HG03108 (cell line): ENCODE data around the gene PARN.
"Not testable (repeated sequence)": the region's sequence is repeated elsewhere in the genome, so short reads cannot be mapped to it uniquely, and the experiment has no call there.

Experiments
- ATAC-seq: cut with Tn5 transposase; IDR thresholded peaks from one replicate; pipeline ENCODE4 v1.9.1; 2021; ENCODE audit warnings: moderate library complexity; ENCODE audit not compliant: unreplicated experiment

Gene PARN, protein sequence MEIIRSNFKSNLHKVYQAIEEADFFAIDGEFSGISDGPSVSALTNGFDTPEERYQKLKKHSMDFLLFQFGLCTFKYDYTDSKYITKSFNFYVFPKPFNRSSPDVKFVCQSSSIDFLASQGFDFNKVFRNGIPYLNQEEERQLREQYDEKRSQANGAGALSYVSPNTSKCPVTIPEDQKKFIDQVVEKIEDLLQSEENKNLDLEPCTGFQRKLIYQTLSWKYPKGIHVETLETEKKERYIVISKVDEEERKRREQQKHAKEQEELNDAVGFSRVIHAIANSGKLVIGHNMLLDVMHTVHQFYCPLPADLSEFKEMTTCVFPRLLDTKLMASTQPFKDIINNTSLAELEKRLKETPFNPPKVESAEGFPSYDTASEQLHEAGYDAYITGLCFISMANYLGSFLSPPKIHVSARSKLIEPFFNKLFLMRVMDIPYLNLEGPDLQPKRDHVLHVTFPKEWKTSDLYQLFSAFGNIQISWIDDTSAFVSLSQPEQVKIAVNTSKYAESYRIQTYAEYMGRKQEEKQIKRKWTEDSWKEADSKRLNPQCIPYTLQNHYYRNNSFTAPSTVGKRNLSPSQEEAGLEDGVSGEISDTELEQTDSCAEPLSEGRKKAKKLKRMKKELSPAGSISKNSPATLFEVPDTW

DNA sequence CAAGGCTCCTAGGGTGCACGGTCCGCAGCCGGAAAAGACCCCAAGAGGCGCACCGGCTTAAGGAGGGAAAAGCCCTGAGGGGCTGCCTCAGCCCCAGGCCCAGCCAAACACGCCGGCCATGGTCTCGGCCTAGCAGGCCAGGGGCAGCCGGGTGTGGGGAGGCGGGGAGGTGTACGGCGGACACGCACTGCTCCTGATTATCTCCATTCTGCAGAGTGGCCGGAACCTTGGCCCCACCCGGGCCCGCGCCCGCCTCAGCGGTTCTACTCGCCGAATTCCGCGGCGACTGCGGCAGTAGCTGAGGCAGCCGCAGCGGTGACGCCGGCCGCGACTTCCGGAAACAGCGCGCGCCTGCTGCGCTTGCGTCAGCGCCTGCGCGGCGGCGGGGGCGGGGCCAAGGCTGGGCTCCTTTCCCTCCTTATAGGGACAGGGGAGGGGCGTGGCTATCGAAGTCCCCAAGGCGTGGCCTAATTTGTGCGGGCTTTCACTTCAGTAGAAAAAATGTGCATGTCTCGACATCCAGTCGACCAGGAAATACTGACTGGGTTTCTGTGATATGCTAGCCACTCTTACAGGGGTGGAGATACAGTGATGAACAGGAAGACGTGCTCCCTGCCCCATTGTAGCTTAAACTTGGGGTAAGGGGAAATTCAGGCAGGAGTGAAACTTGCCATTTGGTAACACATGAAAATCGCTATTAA is at the start of gene PARN:
TSS of gene PARN (minus strand) at position 342 of the 701 bp plus-strand sequence. CDS start at position 207, 135 bp downstream.
- ATAC-seq: peak; percentile 54

DNA sequence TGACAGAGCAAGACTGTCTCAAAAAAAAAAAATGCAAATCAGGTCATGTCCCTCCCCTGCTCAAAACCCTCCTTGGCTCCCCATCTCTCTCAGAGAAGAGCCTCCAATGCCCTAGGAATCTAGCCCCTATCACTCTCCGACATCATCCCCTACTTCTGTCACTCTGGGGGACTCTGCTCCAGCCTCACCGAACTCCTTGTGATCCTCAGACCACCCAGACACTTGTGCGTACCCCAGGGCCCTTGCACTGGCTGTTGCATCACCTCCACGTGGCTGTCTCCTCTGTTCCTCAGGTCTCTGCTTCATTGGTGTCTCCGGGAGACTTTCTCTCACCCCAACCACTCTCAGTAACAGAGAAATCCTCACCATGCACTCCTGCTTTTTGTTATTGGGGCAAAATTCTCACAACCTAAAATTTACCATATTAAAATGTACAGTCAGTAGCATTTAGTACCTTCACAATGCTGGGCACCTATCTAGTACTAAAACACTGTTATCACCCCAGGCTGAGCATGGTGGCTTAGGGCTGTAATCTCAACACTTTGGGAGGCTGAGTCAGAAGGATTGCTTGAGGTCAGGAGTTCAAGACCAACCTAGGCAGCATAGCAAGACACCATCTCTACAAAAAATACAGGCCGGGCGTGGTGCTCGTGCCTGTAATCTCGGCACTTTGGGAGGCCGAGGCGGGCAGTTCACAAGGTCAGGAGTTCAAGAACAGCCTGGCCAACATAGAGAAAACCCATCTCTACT is 48.9 kb upstream of the PARN start:
- no peak for ATAC-seq

- ATAC-seq: no peak
Observed at GRCh38 chr16:14677627-14678026, 47.6 kb upstream of the PARN start.

- ATAC-seq: no peak
Observed at GRCh38 chr16:14676633-14677032, 46.6 kb upstream of the PARN start.

GRCh38 chr16:14672403-14672971 is 42.4 kb upstream of the PARN start:
- peak; percentile 54 for ATAC-seq

DNA sequence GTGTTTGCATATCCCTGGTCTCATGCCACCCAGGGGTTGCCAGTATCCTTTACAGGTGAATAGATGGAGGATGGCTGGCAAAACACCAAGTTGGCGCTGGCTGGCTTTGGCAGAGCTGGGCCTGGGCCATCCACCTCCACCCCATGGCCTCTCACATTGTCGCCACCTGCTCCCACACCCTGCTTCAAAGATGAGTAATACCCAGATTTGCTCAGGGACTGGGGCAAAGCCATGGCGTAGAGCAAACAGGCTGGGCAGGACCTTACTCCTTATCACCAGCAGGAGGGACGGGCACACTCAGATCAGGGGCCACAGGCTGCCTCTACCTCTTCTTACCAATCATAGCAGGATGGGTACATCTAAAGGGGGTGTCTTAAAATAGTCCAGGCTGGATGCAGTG is 39.7 kb upstream of the PARN start:
- ATAC-seq: no peak

DNA sequence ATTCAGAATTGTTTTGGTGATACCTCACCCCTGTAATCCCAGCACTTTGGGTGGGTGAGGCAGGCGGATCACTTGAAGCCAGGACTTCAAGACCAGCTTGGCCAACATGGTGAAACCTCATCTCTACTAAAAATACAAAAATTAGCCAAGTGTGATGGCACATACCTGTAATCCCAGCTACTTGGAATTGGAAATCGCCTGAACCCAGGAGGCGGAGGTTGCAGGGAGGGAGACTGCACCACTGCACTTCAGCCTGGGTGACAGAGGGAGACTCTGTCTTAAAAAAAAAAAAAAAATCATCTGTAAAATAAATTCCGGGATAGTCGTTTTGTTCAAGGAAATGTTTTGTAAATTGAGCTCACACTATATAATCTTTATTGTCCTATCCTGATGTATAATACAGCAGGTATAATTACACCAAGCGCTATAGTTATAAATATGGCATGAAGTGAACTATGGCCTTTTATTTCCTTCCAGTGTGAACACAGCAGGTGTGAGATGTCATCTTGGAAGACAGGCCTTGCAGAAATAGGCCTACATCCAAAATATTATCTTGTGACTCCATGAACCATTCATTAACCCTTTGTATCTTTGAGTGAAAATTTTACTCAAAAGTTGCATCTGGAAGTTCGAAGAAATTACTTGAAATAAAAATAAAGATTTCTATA is 38.6 kb upstream of the PARN start:
- no peak for ATAC-seq

DNA sequence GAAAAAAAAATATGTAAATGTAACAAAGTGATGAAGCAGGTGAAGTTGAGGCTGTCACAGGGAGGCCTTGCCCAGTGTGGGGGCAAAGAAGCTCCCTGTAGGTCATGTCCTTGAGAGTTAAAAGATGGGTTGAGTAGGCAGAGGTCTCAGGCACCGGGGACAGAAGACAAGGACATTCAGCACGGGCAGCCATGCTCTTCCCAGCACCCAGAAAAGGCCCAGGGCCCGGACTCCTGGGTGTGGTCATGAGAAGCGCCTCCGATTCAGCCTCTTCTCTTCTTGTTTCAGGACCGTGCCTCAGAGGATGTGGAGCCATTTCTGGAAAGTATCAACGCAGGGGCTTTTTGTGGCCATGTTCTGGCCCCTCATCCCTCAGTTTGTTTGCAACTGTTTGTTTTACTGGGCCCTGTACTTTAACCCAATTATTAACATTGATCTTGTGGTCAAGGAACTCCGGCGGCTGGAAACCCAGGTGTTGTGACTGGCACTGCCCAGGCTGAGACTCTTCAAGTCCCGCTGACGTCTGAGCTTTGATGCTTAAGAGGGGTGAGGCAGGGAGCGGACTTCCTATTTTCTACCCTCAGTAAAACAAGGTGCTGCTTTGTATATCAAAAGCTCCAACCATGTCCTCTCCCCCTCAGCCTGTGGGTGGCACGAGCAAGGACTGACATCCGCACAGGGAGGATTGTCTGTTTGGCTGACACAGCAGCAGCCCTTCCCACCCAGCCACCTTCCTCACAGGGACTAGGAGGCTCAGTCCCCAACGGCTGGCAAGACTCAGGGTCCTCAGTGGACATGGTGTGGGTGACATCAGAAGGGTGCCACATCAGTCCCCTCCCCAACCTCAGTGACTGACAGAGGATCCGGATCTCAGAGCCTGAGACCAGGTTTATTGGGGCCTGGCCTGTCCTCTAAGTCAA is 37.5 kb upstream of the PARN start:
- ATAC-seq: no peak

GRCh38 chr16:14658063-14658462 is 28.0 kb upstream of the PARN start:
- ATAC-seq: no peak

DNA sequence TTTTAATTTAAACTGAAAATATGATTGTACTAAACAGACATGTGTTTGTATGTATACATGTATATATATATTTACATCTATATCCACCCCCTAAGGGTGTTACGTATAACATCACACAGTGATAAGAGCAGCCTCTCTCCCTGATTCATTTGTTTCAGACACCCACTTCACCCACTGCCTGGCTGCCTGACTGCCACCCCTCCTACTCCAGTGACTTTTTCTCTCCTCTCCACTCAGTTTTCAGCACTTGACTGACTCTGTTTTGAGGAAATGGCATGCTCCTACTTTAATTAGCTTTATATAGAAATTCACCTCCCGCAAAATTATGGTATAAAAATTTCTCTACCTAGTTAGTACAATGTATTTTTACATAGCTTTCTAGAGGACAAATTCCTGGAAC is 22.7 kb upstream of the PARN start:
- ATAC-seq: no peak

GRCh38 chr16:14650629-14651028 is 20.6 kb upstream of the PARN start:
- ATAC-seq: no peak

- no peak for ATAC-seq
Observed at GRCh38 chr16:14649816-14650215, 19.8 kb upstream of the PARN start.

GRCh38 chr16:14641926-14642325 is 11.9 kb upstream of the PARN start:
- ATAC-seq: no peak

DNA sequence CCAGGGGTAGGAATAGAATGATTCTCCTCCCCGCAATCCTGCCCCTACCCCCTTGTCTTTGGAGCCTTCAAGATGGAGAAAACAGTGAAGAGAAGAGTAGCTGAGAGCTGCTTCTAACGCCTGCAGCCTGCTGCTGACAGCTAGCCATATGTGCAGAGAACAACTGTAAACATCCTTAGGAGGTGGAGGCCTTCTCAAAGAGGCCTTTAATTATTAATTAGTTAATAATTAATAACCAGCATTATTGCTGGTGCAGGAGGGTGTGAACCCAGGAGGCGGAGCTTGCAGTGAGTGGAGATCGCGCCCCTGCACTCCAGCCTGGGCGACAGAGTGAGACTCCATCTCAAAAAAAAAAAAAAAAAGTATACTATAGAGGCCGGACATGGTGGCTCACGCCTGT is 11.1 kb upstream of the PARN start:
- ATAC-seq: no peak

- ATAC-seq: no peak
Observed at GRCh38 chr16:14640538-14640937, 10.5 kb upstream of the PARN start.

- ATAC-seq: not testable (repeated sequence)
Observed at GRCh38 chr16:14636951-14637240, 6.8 kb upstream of the PARN start.

DNA sequence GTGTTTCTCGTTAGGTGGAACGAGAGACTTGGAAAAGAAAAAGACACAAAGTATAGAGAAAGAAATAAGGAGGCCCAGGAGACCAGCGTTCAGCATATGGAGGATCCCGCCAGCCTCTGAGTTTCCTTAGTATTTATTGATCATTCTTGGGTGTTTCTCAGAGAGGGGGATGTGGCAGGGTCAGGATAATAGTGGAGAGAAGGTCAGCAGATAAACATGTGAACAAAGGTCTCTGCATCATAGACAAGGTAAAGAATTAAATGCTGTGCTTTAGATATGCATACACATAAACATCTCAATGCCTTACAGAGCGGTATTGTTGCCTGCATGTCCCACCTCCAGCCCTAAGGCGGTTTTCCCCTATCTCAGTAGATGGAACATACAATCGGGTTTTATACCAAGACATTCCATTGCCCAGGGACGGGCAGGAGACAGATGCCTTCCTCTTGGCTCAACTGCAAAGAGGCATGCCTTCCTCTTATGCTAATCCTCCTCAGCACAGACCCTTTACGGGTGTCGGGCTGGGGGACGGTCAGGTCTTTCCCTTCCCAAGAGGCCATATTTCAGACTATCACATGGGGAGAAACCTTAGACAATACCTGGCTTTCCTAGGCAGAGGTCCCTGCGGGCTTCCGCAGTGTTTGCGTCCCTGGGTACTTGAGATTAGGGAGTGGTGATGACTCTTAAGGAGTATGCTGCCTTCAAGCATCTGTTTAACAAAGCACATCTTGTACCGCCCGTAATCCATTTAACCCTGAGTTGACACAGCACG is 6.3 kb upstream of the PARN start:
- not testable (repeated sequence) for ATAC-seq

DNA sequence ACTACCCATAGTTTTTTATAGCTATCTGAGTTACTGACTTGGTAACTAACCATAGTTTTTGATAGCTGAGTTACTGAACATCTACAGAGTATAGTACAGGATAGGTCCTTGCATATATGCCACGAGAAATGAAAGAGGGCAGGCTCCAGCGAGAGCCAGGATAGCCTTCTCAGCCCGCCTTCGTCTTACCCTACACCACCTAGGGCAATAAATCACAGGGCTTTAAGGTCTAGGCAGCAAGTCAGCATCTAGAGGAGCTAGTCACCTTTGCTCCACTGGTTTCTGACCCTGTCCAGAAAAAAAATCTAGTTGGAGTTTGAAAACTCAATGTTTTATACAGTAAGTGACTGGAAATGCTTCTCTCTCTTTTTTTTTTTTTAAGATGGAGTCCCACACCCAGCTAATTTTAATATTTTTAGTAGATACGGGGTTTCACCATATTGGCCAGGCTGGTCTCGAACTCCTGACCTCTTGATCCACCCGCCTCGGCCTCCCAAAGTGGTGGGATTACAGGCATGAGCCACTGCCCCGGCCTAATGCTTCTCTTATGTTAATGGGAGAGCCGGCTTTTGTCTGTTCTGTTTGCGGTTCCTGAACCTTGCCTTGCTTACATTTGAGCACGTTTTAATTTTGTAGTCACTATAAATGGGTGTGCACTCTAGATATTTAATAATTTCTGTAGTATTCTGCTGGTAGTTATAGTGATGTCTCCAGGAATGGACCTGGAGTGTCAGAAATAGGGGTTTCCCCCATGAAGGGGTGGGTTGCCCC is 5.5 kb upstream of the PARN start:
- no peak for ATAC-seq
